ENCODE results near the gene BRD7.
A peak's percentile ranks its signal among the peaks of the same experiment; 100 is the strongest.

Gene BRD7

GRCh38 chr16:50368410-50369132, at the start of gene BRD7:
Gene BRD7, minus strand, starts transcription at chr16:50368988. Its CDS starts 214 bp downstream, at chr16:50368774.
- peak; percentile 69 for TF ChIP-seq CTCF (IDR thresholded peaks at IDR 0.05; ENCODE audit: control extremely low read depth, extremely low read depth, low read depth, missing control alignments)
- DNase-seq (ENCODE audit: extremely low spot score), result peak; percentile 93
- POLR2A ChIA-PET, result interaction anchor here (0.6 kb wide), 1 partner anchor 158 kb away, joined by 6 read pairs; no protein-coding TSS in a partner anchor

GRCh38 chr16:50416388-50416787, 47.6 kb upstream of the BRD7 start:
- ChIA-PET POLR2A (no interaction called here), CTCF (interaction anchor here (1.7 kb wide), 1 partner anchor 38 kb away, joined by 3 read pairs; no protein-coding TSS in a partner anchor)
- no peak for DNase-seq (ENCODE audit: extremely low spot score)
- no peak for TF ChIP-seq CTCF (IDR thresholded peaks at IDR 0.05; ENCODE audit: control extremely low read depth, extremely low read depth, low read depth, missing control alignments)

More at GRCh38 chr16:50368410-50369132, at the start of gene BRD7:
- CTCF ChIA-PET, result interaction anchor here (0.6 to 9.3 kb wide), 13 partner anchors 10 to 438 kb away, joined by 3 to 103 read pairs (median 4); partner anchors contain the start of gene CNEP1R1

- TF ChIP-seq CTCF (IDR thresholded peaks at IDR 0.05; ENCODE audit: control extremely low read depth, extremely low read depth, low read depth, missing control alignments), result no peak
- ChIA-PET POLR2A (interaction anchor here (0.6 kb wide), 1 partner anchor 368 kb away, joined by 8 read pairs; no protein-coding TSS in a partner anchor), CTCF (no interaction called here)
- DNase-seq (ENCODE audit: extremely low spot score), result no peak
These were observed 45.4 kb upstream of the BRD7 start for GRCh38 chr16:50414152-50414551.

GRCh38 chr16:50411034-50411433, 42.2 kb upstream of the BRD7 start:
- TF ChIP-seq CTCF (IDR thresholded peaks at IDR 0.05; ENCODE audit: control extremely low read depth, extremely low read depth, low read depth, missing control alignments), result no peak
- ChIA-PET POLR2A (no interaction called here), CTCF (no interaction called here)
- DNase-seq (ENCODE audit: extremely low spot score), result no peak

- CTCF ChIA-PET, result no interaction called here
- POLR2A ChIA-PET, result no interaction called here
- DNase-seq (ENCODE audit: extremely low spot score), result no peak
- TF ChIP-seq CTCF (IDR thresholded peaks at IDR 0.05; ENCODE audit: control extremely low read depth, extremely low read depth, low read depth, missing control alignments), result no peak
These were observed 39.3 kb upstream of the BRD7 start for GRCh38 chr16:50408001-50408561.

GRCh38 chr16:50407351-50407750, 38.6 kb upstream of the BRD7 start:
- ChIA-PET CTCF (no interaction called here), POLR2A (no interaction called here)
- DNase-seq (ENCODE audit: extremely low spot score), result no peak
- TF ChIP-seq CTCF (IDR thresholded peaks at IDR 0.05; ENCODE audit: control extremely low read depth, extremely low read depth, low read depth, missing control alignments), result no peak

Data from GM10248 (cell line).